T-helper 22 cell (primary cell): Measurements from ENCODE around the gene PDE5A.

Experiments used
- DNase-seq: peaks from one replicate; pipeline ENCODE4 v3.0.0-alpha.2; 2020; ENCODE audit warnings: low read depth

PDE5A gene

DNA sequence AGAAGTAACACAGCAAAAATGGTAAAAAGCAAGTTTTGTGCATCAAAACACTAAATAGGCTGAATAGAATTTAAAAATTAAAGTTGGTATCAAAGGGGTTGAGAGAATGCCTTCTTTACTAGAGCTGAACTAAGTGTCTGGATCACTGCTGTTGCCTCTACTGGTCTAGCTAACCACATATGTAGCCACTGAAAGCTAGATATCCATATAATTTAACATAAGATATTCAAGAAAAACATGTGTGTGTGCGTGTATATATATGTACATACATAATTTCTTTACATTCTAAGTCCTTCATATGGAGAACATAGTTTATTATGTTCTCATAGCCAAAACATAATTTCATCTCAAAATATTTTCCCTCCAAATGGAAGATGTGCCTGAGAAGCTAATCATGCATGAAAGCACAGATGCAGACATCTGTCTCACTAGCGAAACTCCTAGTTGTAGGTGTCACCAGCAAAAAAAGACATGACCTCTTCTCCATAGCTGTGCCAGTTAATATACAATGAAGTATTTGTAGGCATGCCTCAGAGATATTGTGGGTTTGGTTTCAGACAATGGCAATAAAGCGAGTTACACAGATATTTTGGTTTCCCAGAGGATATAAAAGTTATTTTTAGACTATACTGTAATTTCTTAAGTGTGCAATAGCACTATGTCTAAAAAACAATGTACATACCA is 47.3 kb downstream of the PDE5A start:
- DNase-seq: no peak

- no peak for DNase-seq
These were observed 48.3 kb downstream of the PDE5A start for GRCh38 chr4:119580293-119580692.

DNA sequence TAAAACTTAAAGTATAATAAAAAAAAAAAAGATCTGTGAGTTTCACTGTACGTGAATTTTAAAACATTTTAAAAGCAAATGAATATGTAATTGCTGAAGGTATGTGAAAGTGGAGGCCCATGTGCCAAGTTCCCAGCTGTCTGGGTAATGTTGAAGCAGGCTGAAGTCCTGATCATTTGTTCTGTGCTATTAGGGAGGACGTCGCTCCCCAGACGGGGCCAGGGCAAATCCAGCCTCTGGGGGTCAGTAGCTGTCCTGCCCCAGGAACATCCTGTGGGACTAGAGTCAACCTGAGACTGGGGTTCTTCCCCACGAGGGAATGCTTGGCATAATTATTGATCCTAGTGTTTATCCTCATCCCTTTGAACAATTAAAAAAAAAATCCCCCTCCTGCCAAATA is 48.8 kb downstream of the PDE5A start:
- no peak for DNase-seq

- DNase-seq: no peak
These were observed 58.2 kb downstream of the PDE5A start for GRCh38 chr4:119570401-119570800.

DNA sequence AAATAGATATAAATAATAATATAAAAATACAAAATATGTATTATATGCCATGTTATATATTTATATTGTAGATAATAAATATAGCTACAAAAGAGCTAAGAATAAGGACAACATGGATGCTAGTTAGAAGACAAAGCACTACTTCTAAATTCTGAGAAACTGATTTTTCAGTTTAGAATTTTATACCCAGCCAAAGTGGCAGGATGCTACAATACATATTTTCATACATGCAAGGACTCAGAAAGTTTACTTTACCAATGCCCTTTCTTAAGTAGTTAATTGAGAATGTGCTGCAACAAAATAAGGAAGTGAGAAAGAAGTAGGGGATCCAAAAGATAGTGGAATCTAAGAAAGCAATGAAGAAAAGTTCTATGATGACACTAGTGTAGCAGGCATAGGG is 64.5 kb downstream of the PDE5A start:
- DNase-seq: no peak

- no peak for DNase-seq
These were observed 69.5 kb downstream of the PDE5A start for GRCh38 chr4:119559044-119559647.

- DNase-seq: no peak
These were observed 77.6 kb downstream of the PDE5A start for GRCh38 chr4:119550857-119551532.

- no peak for DNase-seq
These were observed 79.0 kb downstream of the PDE5A start for GRCh38 chr4:119549639-119550038.

DNA sequence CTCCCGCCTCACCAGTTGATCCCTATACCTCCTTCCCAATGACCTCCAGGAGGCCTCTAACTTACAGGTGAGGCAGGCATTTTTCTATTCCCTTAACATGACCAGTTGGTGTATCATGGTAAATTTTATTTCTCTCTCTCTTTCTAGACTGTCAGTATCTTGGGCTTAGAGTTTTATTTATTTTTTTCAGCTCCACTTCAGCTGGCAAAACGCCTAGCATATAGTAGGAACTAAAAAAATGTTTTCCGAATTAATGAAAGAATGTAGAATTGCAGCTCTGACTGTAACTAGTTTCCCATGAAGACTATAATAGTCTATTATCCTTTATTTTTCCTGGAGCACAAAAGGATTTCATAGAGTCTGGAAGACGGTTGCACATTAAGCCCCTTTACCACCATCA is 84.8 kb downstream of the PDE5A start:
- no peak for DNase-seq

GRCh38 chr4:119543187-119543586 is 85.4 kb downstream of the PDE5A start:
- no peak for DNase-seq

DNA sequence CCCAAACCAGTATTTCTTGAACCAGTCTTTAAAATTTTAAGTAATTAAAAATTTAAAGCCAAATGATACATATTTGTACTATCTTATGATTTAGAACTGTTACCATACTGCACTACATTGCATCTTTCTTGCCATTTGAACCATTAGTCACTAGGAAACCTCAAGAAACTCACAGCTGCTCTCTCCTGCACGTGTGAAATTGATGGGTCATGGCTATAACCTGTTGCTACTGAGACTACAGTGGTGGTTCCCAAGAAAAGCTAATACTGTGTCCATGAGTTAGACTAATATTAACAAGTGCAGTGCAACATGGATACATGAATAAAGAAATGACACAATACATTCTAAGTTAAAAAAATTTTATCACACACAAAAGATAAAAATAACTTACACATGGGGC is 88.4 kb downstream of the PDE5A start:
- DNase-seq: no peak

GRCh38 chr4:119537586-119537985 is 91.0 kb downstream of the PDE5A start:
- DNase-seq: no peak

GRCh38 chr4:119536572-119537528 is 91.8 kb downstream of the PDE5A start:
- no peak for DNase-seq

DNA sequence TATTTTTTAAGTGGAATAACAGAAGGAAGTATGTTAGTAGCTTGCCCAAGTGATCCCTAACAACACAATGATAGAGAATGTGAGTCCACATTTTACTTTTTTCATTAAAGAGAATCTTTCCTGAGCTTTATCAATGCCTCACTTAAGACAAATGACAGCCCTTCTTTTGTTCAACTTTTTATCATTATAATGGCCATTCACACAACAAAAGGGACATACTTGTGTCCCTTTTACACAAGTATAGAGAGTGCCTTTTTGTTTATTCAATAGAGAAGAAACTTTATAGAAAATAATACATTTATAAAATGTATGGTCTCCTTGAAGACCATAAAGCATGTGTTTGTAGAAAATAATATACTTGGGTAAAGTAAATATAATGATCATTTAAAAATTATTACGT is 96.3 kb downstream of the PDE5A start:
- DNase-seq: no peak

DNA sequence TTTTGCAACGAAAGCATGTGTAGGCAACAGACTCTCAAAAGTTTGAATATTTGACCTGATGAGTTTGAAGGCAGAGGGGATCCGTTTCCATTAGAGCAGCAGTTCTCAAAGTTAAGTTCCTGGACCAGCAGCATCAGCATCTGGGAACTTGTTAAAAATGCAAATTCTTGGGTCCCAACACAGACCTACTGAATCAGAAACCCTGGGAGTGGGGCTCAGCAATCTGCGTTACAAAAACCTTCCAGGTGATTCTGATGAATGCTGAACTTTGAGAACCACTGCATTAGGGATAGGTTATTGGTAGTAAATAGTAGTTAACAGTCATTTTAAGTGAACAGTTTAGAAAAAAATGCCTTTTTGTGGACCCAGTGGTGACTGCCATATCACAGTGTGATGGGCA is 98.8 kb downstream of the PDE5A start:
- DNase-seq: no peak

DNA sequence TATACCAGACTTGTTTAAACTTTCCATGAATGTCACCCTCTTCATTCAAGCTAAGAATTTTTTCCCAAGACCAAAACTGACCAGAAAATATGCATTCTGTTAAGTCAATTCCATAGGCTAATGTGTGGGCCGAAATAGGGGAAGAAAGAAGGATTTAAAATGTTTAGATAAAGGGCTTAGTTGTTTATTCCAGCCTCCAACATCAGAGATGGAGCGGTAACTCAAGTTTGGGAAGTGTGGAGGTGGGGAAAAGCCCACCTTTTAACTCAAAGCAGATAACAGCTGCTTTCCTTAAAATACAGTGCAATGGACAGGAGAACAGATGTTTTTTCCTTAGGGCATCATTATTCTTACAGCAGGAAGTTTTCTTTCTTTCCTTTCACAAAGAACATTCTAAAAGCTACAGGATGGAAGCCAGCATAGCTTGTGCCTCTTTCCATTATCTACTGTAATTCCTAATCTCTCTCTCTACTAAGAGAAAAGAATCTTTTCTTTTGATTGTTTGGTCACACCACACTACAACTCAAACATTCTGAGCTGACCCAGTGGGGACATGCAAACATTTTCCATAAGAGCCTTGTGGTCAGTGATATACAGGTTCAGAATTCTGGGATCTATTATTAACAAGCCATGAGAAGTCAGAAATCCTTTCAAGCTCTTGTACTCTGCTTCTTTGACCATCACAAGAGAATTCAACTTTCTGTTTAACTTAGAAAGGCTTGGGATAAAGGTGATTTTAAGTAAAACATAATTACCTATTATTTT is 101.6 kb downstream of the PDE5A start:
- no peak for DNase-seq

DNA sequence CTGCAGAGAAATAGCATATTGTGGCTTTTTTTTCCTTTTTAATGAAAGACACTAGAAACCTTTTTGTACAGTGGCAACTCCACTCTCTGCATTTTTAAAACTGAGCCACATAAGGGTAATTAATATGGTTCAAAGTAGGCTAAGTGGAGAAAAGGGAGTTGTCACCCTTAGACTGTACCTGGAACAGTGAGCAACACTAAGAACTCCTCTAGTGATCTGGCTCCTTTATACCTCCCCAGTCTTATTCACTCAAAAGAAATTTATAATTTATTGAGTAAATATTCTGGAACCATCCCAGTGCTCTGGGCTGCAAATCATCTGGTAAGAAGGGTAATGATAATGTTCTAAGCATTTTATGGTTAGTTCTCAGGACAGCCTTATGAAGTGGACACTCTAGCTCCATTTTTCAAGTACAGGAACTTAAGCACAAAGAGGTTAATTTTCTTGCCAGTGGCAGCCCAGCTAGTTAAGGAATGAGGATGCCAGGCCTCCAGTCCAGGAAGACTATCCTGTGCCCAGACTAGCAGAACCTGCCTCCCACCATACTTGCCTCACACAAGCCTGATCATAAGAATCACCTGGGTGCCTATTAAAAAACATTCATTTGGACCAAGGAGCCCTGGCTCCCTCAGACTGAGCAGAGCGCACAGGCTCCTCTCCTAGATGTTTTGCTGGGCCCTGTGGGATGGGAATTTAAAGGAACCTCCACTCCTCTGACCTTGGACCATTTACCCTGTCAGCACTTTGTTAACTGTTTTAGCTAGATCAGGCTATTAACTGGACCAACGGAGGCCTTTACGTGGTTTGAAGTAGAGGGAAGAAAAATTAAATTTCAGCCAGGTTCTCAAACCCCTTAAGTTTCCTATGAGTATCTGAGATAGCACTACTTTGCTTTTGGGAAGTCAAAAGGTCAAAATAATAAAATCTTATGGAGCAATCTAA is 102.6 kb downstream of the PDE5A start:
- DNase-seq: no peak

- no peak for DNase-seq
These were observed 103.4 kb downstream of the PDE5A start for GRCh38 chr4:119525005-119525749.

DNA sequence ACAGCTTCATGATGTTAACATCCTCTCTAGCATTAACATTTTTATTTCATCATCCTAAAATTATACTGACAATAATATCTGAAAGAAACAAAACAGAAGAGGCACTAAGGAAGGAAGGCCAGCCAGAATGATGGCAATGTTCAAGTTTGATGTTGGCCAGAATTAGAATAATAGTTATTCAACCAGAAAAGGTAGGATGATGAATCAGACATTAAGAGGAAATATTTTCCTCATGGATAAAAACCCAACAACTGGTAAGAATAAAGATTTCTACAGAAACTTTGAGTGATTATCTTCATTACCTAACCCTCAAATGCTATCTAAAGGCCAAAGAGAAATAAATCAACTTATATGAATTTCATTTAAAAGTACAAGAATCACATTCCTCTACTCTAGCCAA is 105.2 kb downstream of the PDE5A start:
- DNase-seq: no peak

- no peak for DNase-seq
These were observed 107.3 kb downstream of the PDE5A start for GRCh38 chr4:119521268-119521667.
